ENCODE data around the gene BBX. TPM values are rescaled to one million over a fixed set of nuclear protein-coding genes. Genes with fewer than 3 reads are reported as not detected.

BBX gene
- polyA plus RNA-seq, 4 donors: 68.4 to 73.7 (median 70.9) TPM

Other genes starting within 250 kb of the BBX start
- gene CCDC54, start 145.5 kb upstream of the BBX start, polyA plus RNA-seq (ENCODE audit: insufficient read length in 4 of 4): under 1 TPM in 2 of 4 donors, not detected in 2; 0.10 to 0.11 TPM